Gastrocnemius medialis (tissue), 4 donors: ENCODE measurements around the gene LMNTD2.

Experiments used
- CTCF ChIP-seq, 5 experiments: fragments of 450-650 bp in 3 of 5; fragments of 200-600 bp in 2 of 5; sonication (generic) in 2 of 5; IDR thresholded peaks in 4 of 5; conservative IDR thresholded peaks in 1 of 5; 1 replicate in 4 of 5; 2 replicates in 1 of 5; pipeline ENCODE4 v1.5.1; 2016 to 2019; ENCODE audit warnings: antibody characterized with exemption in 5 of 5, mild to moderate bottlenecking in 3 of 5, moderate library complexity in 3 of 5
- POLR2A ChIP-seq, 2 donors: fragments of 450-650 bp; IDR thresholded peaks; one replicate each; pipeline ENCODE4 v1.6.1; 2017; ENCODE audit warnings: antibody characterized with exemption in 2 of 2, mild to moderate bottlenecking in 2 of 2, moderate library complexity in 2 of 2

GRCh38 chr11:563812-564578 is 3.5 kb upstream of the LMNTD2 start:
- TF ChIP-seq CTCF (IDR thresholded peaks at IDR 0.05 in 4 of 5, conservative IDR thresholded peaks at IDR 0.05 in 1 of 5) (no peak), POLR2A (IDR thresholded peaks at IDR 0.05) (no peak)
